ENCODE data around the gene AGFG2.
A peak's percentile ranks its signal among the peaks of the same experiment; 100 is the strongest.

GRCh38 chr7:100612730-100613390 is 73.9 kb downstream of the AGFG2 start:
- TF ChIP-seq CTCF (IDR thresholded peaks at IDR 0.05) (peak; percentile 45), EZH2 (IDR thresholded peaks at IDR 0.05) (no peak)

Measured in neural progenitor cell (in vitro differentiated cells).